ENCODE data around the gene ACVR2B.

DNA sequence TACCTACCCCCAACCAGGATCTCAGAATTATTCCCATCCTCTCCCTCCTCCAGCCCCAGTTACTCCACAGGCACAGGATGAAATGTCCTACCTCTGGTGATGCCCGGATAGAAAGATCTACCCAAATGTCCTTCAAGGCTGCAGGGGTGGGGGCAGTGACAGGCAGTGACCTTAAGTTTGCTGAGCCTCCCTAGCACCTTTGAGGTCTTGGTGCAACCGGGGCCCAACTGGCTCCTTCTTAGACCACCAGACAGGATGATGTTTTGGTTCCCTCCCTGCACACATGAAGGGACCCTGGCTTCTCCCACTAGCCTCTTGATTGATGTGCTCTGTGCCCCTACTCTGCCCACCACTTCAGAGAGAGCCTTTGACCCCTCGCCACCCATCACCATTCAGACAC lies 78.8 kb downstream of the ACVR2B start:
- no peak for TF ChIP-seq POLR2AphosphoS5 (IDR thresholded peaks at IDR 0.05)
- TF ChIP-seq, protein P1, sequence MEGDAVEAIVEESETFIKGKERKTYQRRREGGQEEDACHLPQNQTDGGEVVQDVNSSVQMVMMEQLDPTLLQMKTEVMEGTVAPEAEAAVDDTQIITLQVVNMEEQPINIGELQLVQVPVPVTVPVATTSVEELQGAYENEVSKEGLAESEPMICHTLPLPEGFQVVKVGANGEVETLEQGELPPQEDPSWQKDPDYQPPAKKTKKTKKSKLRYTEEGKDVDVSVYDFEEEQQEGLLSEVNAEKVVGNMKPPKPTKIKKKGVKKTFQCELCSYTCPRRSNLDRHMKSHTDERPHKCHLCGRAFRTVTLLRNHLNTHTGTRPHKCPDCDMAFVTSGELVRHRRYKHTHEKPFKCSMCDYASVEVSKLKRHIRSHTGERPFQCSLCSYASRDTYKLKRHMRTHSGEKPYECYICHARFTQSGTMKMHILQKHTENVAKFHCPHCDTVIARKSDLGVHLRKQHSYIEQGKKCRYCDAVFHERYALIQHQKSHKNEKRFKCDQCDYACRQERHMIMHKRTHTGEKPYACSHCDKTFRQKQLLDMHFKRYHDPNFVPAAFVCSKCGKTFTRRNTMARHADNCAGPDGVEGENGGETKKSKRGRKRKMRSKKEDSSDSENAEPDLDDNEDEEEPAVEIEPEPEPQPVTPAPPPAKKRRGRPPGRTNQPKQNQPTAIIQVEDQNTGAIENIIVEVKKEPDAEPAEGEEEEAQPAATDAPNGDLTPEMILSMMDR (IDR thresholded peaks at IDR 0.05), result no peak
- no peak for TF ChIP-seq POLR2A (IDR thresholded peaks at IDR 0.05)

Data from stomach (tissue), 4 donors.